ENCODE measurements around the gene GRM6. TPM values are rescaled to one million over a fixed set of nuclear protein-coding genes. Genes with fewer than 3 reads are reported as not detected.

GRM6 gene
- total RNA-seq (2022) (not detected in 2 replicates), Bru-seq, nascent RNA (not detected), BruChase-seq, experiment 1, labeled RNA remaining after a 6-hour chase (not detected), BruChase-seq, experiment 2, labeled RNA remaining after a 2-hour chase (not detected)
- long read RNA-seq, result 0 reads

GRCh38 chr5:178994580-178995340, at the start of gene GRM6:
TSS of gene GRM6 (minus strand) at chr5:178995320. CDS start at chr5:178994944, 376 bp downstream.
- CTCF ChIA-PET, result no interaction called here
- peaks cover 28% of the 10 kb centered on the region for H3K9me3 Mint-ChIP-seq (ENCODE audit: low read depth, unreplicated experiment)
- intact Hi-C loops (cut with micrococcal nuclease; ENCODE audit: unreplicated experiment), result no loop called here
- H3K27me3 Mint-ChIP-seq (ENCODE audit: unreplicated experiment), result no peaks in the 10 kb centered on the region
- BruUV-seq (replicated peaks), result no TSS peak
- H3K27ac Mint-ChIP-seq (ENCODE audit: unreplicated experiment), result no peak within 1 kb of the TSS
- H3K4me1 Mint-ChIP-seq (ENCODE audit: low read depth, unreplicated experiment), result no peaks in the 10 kb centered on the region
- no peak for DNase-seq
- no peak for TF ChIP-seq CTCF (IDR thresholded peaks at IDR 0.05; ENCODE audit: unreplicated experiment)
- no peak within 1 kb of the TSS for H3K4me3 Mint-ChIP-seq (ENCODE audit: low read depth, unreplicated experiment)
- no peaks in the 10 kb centered on the region for H3K36me3 Mint-ChIP-seq (ENCODE audit: insufficient read depth, unreplicated experiment)

DNA sequence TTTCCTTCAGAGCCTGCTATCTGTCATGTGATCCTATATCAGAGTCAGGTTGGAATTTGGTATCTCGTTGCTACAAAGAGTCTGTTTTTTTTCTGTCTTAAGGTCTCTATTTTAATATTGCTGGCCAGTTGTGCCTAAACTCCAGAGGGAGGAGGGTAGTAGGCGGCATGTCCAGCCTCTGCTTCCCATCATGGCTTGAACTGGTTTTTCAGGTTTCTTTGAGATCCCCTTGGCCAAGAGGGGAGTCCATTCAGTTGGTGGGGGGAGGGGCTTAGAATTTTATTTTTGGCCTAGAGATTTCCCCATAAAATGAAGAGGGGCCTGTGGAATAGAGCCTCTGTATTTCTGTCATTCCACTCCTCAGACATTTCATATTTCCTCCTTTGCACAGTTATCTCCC, 49.6 kb upstream of the GRM6 start:
- Mint-ChIP-seq H3K27ac (ENCODE audit: unreplicated experiment) (no peak overlapping the region), H3K36me3 (ENCODE audit: insufficient read depth, unreplicated experiment) (no peaks in the 10 kb centered on the region), H3K4me1 (ENCODE audit: low read depth, unreplicated experiment) (no peaks in the 10 kb centered on the region), H3K4me3 (ENCODE audit: low read depth, unreplicated experiment) (no peak overlapping the region), H3K27me3 (ENCODE audit: unreplicated experiment) (no peaks in the 10 kb centered on the region), H3K9me3 (ENCODE audit: low read depth, unreplicated experiment) (peaks cover 23% of the 10 kb centered on the region)
- DNase-seq, result no peak
- no TSS peak for BruUV-seq (replicated peaks)
- CTCF ChIA-PET, result no interaction called here
- intact Hi-C loops (cut with micrococcal nuclease; ENCODE audit: unreplicated experiment), result no loop called here
- TF ChIP-seq CTCF (IDR thresholded peaks at IDR 0.05; ENCODE audit: unreplicated experiment), result no peak

GRCh38 chr5:179033004-179033580, 38.0 kb upstream of the GRM6 start:
- Mint-ChIP-seq H3K4me3 (ENCODE audit: low read depth, unreplicated experiment) (no peak overlapping the region), H3K27me3 (ENCODE audit: unreplicated experiment) (no peaks in the 10 kb centered on the region), H3K36me3 (ENCODE audit: insufficient read depth, unreplicated experiment) (no peaks in the 10 kb centered on the region), H3K27ac (ENCODE audit: unreplicated experiment) (no peak overlapping the region), H3K9me3 (ENCODE audit: low read depth, unreplicated experiment) (peaks cover 38% of the 10 kb centered on the region), H3K4me1 (ENCODE audit: low read depth, unreplicated experiment) (no peaks in the 10 kb centered on the region)
- no peak for TF ChIP-seq CTCF (IDR thresholded peaks at IDR 0.05; ENCODE audit: unreplicated experiment)
- DNase-seq, result no peak
- intact Hi-C loops (cut with micrococcal nuclease; ENCODE audit: unreplicated experiment), result no loop called here
- BruUV-seq (replicated peaks), result no TSS peak
- CTCF ChIA-PET, result no interaction called here

- H3K4me3 Mint-ChIP-seq (ENCODE audit: low read depth, unreplicated experiment), result peak within 1 kb of the TSS; percentile 62
- no peaks in the 10 kb centered on the region for H3K36me3 Mint-ChIP-seq (ENCODE audit: insufficient read depth, unreplicated experiment)
- intact Hi-C loops (cut with micrococcal nuclease; ENCODE audit: unreplicated experiment), result no loop called here
- peak; percentile 80 for DNase-seq
- peaks cover 19% of the 10 kb centered on the region for H3K9me3 Mint-ChIP-seq (ENCODE audit: low read depth, unreplicated experiment)
- CTCF ChIA-PET, result no interaction called here
- no peak for TF ChIP-seq CTCF (IDR thresholded peaks at IDR 0.05; ENCODE audit: unreplicated experiment)
- BruUV-seq (replicated peaks), result TSS peak; percentile 41
- H3K27me3 Mint-ChIP-seq (ENCODE audit: unreplicated experiment), result no peaks in the 10 kb centered on the region
- H3K4me1 Mint-ChIP-seq (ENCODE audit: low read depth, unreplicated experiment), result no peaks in the 10 kb centered on the region
- no peak within 1 kb of the TSS for H3K27ac Mint-ChIP-seq (ENCODE audit: unreplicated experiment)
Observed at GRCh38 chr5:179023528-179024189, 28.5 kb upstream of the GRM6 start, which contains the start of gene ZNF879. TSS of gene ZNF879 (plus strand) at chr5:179023804. CDS start at chr5:179025005, 1,201 bp downstream.

Measured in Calu3 (cell line).